ENCODE measurements around the gene ETS2.

The ETS2 gene

DNA sequence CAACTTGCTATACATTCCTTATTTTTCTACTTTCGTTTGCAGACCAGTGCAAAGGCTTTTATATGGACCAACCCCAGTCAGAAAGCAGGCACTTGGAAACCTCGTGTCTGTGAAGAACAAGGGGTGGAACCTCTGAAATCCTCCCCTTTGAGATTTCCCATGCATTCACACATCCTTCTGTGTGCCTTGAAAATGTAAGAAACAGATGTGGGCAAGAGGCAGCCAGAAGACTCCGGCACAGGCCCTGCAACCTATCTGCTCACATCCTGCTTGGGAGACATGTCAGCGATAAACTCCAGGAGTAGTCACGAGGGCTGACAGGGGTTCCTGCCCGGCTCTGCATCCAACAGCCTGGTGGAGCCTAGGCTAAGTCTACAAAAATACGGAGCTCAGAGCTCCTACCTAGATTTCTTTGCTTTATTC is 42.5 kb downstream of the ETS2 start:
- no peak overlapping the region for H3K27ac ChIP-seq
- TF ChIP-seq, protein P1, sequence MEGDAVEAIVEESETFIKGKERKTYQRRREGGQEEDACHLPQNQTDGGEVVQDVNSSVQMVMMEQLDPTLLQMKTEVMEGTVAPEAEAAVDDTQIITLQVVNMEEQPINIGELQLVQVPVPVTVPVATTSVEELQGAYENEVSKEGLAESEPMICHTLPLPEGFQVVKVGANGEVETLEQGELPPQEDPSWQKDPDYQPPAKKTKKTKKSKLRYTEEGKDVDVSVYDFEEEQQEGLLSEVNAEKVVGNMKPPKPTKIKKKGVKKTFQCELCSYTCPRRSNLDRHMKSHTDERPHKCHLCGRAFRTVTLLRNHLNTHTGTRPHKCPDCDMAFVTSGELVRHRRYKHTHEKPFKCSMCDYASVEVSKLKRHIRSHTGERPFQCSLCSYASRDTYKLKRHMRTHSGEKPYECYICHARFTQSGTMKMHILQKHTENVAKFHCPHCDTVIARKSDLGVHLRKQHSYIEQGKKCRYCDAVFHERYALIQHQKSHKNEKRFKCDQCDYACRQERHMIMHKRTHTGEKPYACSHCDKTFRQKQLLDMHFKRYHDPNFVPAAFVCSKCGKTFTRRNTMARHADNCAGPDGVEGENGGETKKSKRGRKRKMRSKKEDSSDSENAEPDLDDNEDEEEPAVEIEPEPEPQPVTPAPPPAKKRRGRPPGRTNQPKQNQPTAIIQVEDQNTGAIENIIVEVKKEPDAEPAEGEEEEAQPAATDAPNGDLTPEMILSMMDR (conservative IDR thresholded peaks at IDR 0.05): no peak
- no peak for TF ChIP-seq ZFX (IDR thresholded peaks at IDR 0.05)

DNA sequence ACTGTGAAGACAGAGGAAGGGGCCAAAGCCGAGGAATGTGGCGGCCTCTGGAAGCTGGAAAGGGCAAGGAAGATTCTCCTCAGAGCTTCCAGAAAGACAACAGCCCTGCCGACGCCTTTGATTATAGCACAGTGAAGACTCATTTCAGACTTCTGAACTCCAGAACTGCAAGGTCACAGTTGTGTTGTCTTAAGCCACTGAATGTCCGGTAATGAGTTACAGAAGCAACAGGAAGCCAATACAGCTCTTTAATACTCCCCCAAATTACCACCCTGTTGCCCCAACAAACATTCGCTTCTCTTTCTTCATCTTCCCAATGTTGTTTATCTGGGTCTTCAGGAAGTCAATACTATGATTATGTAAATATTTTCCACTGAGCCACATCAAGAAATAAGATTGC is 44.0 kb downstream of the ETS2 start:
- no peak overlapping the region for H3K27ac ChIP-seq
- TF ChIP-seq, protein P1 (conservative IDR thresholded peaks at IDR 0.05): no peak
- TF ChIP-seq ZFX (IDR thresholded peaks at IDR 0.05): no peak

DNA sequence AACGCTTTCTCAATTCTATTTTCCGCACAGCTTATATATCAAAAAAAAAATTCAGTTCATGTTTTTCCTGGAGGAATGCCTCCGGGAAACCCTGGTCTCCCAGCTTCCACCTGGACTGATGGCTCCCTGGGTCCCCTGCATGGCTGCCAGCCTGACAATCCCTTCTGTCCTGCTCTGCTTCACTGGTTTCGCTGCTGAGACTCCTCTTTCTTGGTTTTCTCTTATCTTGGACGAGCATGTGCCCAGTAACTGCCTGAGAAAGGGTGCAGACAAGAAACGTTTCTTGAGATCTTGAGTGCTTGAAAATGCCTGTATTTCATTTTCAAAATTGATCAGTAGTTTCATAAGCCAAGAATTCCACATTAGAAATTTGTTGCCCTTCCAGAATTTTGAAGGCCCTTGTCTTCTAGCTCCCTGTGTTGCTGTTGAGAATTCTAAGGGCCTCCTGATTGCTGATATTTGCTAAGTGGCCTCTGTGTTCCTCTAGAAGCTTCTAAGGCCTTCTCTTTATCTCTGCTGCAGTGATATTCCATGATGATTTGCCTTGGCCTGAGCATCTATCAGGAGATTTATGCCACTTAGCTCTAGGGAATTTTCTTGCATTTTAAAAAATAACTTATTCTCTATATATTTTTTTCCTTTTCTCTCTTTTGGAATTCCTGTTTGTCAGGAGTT is 44.7 kb downstream of the ETS2 start:
- no peak for TF ChIP-seq ZFX (IDR thresholded peaks at IDR 0.05)
- TF ChIP-seq, protein P1 (conservative IDR thresholded peaks at IDR 0.05): no peak
- no peak overlapping the region for H3K27ac ChIP-seq

DNA sequence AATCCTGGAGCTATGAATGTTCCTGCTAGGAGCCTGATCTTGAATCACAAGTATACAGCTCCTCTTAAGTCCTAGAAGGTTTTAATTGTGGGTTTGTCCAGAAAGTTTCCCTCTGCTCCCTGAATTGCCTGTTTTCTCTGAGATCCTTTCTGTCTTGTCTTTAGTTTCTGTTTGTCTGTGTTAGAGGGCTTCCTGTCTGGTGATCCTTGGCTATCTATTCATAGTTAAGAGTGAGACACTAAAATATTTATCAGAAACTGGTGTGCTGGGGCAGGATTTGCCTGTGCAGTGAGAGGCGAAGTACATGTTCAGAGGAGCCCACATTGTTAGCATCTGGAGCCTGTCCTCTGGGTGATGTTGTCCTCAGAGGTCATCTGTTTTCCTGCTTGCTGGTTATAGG is 45.4 kb downstream of the ETS2 start:
- H3K27ac ChIP-seq: no peak overlapping the region
- TF ChIP-seq, protein P1 (conservative IDR thresholded peaks at IDR 0.05): no peak
- no peak for TF ChIP-seq ZFX (IDR thresholded peaks at IDR 0.05)

DNA sequence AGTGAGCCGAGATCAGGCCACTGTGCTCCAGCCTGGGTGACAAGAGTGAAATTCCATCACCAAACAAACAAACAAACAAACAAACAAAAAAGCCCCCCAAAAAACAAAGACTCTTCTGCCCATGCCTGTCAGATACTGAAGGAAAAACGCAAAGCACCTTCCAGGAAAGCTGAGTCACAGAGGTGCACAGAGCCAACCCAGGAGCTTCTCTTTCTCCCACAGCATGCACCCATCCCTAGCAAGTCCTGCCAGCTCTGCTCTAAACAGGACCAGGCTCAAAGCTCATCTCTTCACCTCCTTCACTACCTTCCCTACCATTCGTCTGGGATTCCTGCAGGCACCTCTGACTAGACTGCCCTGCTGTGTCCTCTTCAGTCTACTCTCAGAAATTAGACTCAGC is 46.5 kb downstream of the ETS2 start:
- TF ChIP-seq, protein P1 (conservative IDR thresholded peaks at IDR 0.05): no peak
- H3K27ac ChIP-seq: no peak overlapping the region

DNA sequence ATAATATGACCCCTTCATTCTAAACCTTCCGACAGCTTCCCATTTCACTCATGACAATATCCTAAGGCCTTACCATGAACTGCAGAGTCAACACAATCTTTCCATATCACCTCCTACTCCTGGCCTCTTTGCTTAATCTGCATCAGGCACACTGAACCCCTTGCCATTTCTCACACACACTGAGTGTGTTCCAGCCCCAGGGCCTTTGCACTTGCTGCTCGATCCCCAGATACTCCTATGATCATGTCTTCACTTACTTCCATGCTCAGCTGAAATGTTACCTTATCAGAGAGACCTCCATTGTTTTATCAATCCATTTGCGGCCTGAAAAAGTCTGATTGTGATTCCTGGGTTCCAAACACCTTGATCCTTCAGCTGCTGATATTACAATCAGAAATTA is 47.0 kb downstream of the ETS2 start:
- no peak overlapping the region for H3K27ac ChIP-seq
- TF ChIP-seq ZFX (IDR thresholded peaks at IDR 0.05): no peak
- TF ChIP-seq, protein P1 (conservative IDR thresholded peaks at IDR 0.05): no peak

DNA sequence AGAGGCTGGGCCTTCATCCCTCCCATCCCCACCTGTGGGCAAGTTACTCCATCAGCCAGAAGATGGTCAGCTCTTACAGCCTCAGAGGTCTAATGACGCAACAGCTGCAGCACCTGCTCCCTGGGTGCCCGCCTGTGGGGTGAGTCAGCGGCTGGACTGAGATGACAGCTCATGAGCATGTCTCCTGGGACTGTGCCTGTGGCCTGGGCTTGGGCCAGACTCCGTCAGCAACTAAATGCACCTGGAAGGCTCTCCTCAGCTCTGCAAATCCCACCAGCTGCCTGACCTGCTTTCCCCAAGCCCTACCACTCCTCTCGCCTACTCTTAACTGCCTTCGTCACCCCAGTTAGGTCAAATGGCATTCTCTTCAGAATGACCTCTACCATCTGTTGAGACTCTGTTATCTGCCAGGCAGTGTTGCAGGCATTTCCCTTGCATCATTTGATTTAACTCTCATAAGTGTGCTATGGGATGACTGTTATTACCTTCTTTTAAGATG is 47.7 kb downstream of the ETS2 start:
- TF ChIP-seq ZFX (IDR thresholded peaks at IDR 0.05): no peak
- no peak overlapping the region for H3K27ac ChIP-seq
